ENCODE measurements around the gene CCN2.

- no peak for TF ChIP-seq CTCF (conservative IDR thresholded peaks at IDR 0.05)
- TF ChIP-seq EZH2 (IDR thresholded peaks at IDR 0.05; ENCODE audit: low read depth), result no peak
These were observed 50.9 kb downstream of the CCN2 start for GRCh38 chr6:131900231-131900630.
